Measurements from ENCODE around the gene PCDH9. TPM values are rescaled to one million over a fixed set of nuclear protein-coding genes. Genes with fewer than 3 reads are reported as not detected.
"Not testable (repeated sequence)": the region's sequence is repeated elsewhere in the genome, so short reads cannot be mapped to it uniquely, and the experiment has no call there.

Gene PCDH9
- polyA plus RNA-seq, 1 experiment = 3.3 TPM

- CTCF ChIA-PET = no interaction called here
- no peak for DNase-seq (ENCODE audit: low read depth, low spot score)
Measured at GRCh38 chr13:67101730-67102467, 128.2 kb downstream of the PCDH9 start.

GRCh38 chr13:67100730-67101129, 129.4 kb downstream of the PCDH9 start:
- ChIA-PET CTCF (interaction anchor here (0.6 kb wide), 1 partner anchor 63 kb away, joined by 3 read pairs; no protein-coding TSS in a partner anchor), POLR2A (no interaction called here)
- DNase-seq (ENCODE audit: low read depth, low spot score) = no peak
- Histone ChIP-seq H3K9me3 (ENCODE audit: control insufficient read depth, insufficient read depth, low read length) (no peaks in the 10 kb centered on the region), H3K27me3 (ENCODE audit: control insufficient read depth, insufficient read depth, low read length) (no peaks in the 10 kb centered on the region), H3K27ac (ENCODE audit: low read depth, low read length) (no peak overlapping the region), H3K4me3 (ENCODE audit: low read depth, low read length) (no peak overlapping the region)
- no peak for TF ChIP-seq CTCF (IDR thresholded peaks at IDR 0.05; ENCODE audit: low read depth, low read length)

More at GRCh38 chr13:67101730-67102467, 128.2 kb downstream of the PCDH9 start:
- H3K27ac ChIP-seq (ENCODE audit: low read depth, low read length) = no peak overlapping the region
- POLR2A ChIA-PET = no interaction called here
- TF ChIP-seq CTCF (IDR thresholded peaks at IDR 0.05; ENCODE audit: low read depth, low read length) = no peak
- peaks cover 5% of the 10 kb centered on the region; the same call in 1 of the 2 replicates for H3K9me3 ChIP-seq (ENCODE audit: control insufficient read depth, insufficient read depth, low read length)
- H3K4me3 ChIP-seq (ENCODE audit: low read depth, low read length) = no peak overlapping the region
- no peaks in the 10 kb centered on the region for H3K27me3 ChIP-seq (ENCODE audit: control insufficient read depth, insufficient read depth, low read length)

GRCh38 chr13:67099494-67099893, 130.6 kb downstream of the PCDH9 start:
- CTCF ChIA-PET = interaction anchor here (0.5 kb wide), 1 partner anchor 28 kb away, joined by 3 read pairs; no protein-coding TSS in a partner anchor
- TF ChIP-seq CTCF (IDR thresholded peaks at IDR 0.05; ENCODE audit: low read depth, low read length) = no peak

GRCh38 chr13:67097892-67098452, 132.2 kb downstream of the PCDH9 start:
- H3K27me3 ChIP-seq (ENCODE audit: control insufficient read depth, insufficient read depth, low read length) = no peaks in the 10 kb centered on the region
- no peak overlapping the region for H3K4me3 ChIP-seq (ENCODE audit: low read depth, low read length)
- ChIA-PET POLR2A (no interaction called here), CTCF (no interaction called here)
- no peak overlapping the region for H3K27ac ChIP-seq (ENCODE audit: low read depth, low read length)
- H3K9me3 ChIP-seq (ENCODE audit: control insufficient read depth, insufficient read depth, low read length) = no peaks in the 10 kb centered on the region
- DNase-seq (ENCODE audit: low read depth, low spot score) = no peak
- TF ChIP-seq CTCF (IDR thresholded peaks at IDR 0.05; ENCODE audit: low read depth, low read length) = no peak

More at GRCh38 chr13:67099494-67099893, 130.6 kb downstream of the PCDH9 start:
- DNase-seq (ENCODE audit: low read depth, low spot score) = no peak
- Histone ChIP-seq H3K27me3 (ENCODE audit: control insufficient read depth, insufficient read depth, low read length) (no peaks in the 10 kb centered on the region), H3K27ac (ENCODE audit: low read depth, low read length) (no peak overlapping the region), H3K9me3 (ENCODE audit: control insufficient read depth, insufficient read depth, low read length) (no peaks in the 10 kb centered on the region), H3K4me3 (ENCODE audit: low read depth, low read length) (no peak overlapping the region)
- POLR2A ChIA-PET = no interaction called here

- CTCF ChIA-PET; DNase-seq (ENCODE audit: low read depth, low spot score); H3K27me3 ChIP-seq (ENCODE audit: control insufficient read depth, insufficient read depth, low read length); POLR2A ChIA-PET; H3K4me3 ChIP-seq (ENCODE audit: low read depth, low read length); H3K9me3 ChIP-seq (ENCODE audit: control insufficient read depth, insufficient read depth, low read length); H3K27ac ChIP-seq (ENCODE audit: low read depth, low read length): not testable (repeated sequence)
Measured at GRCh38 chr13:67096893-67097292, 133.2 kb downstream of the PCDH9 start.

All from AG04450 (cell line).